KMS-11 (cell line): Measurements from ENCODE around the gene SERPINA3.

Experiments used
- H2AFZ ChIP-seq: fragments of 200-600 bp; sonication (generic); 2 replicates; pipeline ENCODE4 v1.6.1; 2016; ENCODE audit warnings: antibody characterized with exemption, mixed run types, low read depth
- H3K27ac ChIP-seq: fragments of 200-600 bp; sonication (generic); 2 replicates; pipeline ENCODE4 v1.6.1; 2016; ENCODE audit warnings: mild to moderate bottlenecking, mixed run types
- H3K27me3 ChIP-seq: fragments of 200-600 bp; sonication (generic); 2 replicates; pipeline ENCODE4 v1.6.1; 2017; ENCODE audit warnings: mild to moderate bottlenecking, low read depth, mixed run types, moderate library complexity; ENCODE audit not compliant: insufficient read depth
- H3K36me3 ChIP-seq: fragments of 200-600 bp; sonication (generic); 2 replicates; pipeline ENCODE4 v1.6.1; 2017; ENCODE audit warnings: mild to moderate bottlenecking, mixed run types; ENCODE audit not compliant: insufficient read depth
- H3K4me1 ChIP-seq: fragments of 200-600 bp; sonication (generic); 2 replicates; pipeline ENCODE4 v1.6.1; 2016; ENCODE audit warnings: mild to moderate bottlenecking, low read depth, mixed run types; ENCODE audit not compliant: poor library complexity, severe bottlenecking
- H3K4me2 ChIP-seq: fragments of 200-600 bp; sonication (generic); 2 replicates; pipeline ENCODE4 v1.7.0; 2016; ENCODE audit warnings: mild to moderate bottlenecking, mixed run types
- H3K4me3 ChIP-seq: fragments of 200-600 bp; sonication (generic); IDR thresholded peaks from 2 replicates; pipeline ENCODE4 v1.6.1; 2017; ENCODE audit warnings: low read depth, low read length, mixed read lengths; ENCODE audit not compliant: insufficient read depth
- H3K79me2 ChIP-seq: fragments of 200-600 bp; sonication (generic); 2 replicates; pipeline ENCODE4 v1.6.1; 2016; ENCODE audit warnings: low read depth, mixed run types; ENCODE audit not compliant: insufficient read depth
- H3K9ac ChIP-seq: fragments of 200-600 bp; sonication (generic); 2 replicates; pipeline ENCODE4 v1.6.1; 2016; ENCODE audit warnings: mild to moderate bottlenecking, mixed run types
- H4K20me1 ChIP-seq: fragments of 200-600 bp; sonication (generic); 2 replicates; pipeline ENCODE4 v1.6.1; 2016; ENCODE audit warnings: mild to moderate bottlenecking, mixed run types; ENCODE audit not compliant: insufficient read depth
- TF ChIP-seq, protein P1 (sequence below): fragments of 200-600 bp; sonication (generic); conservative IDR thresholded peaks from 2 replicates; pipeline ENCODE4 v1.6.1; 2017; ENCODE audit warnings: low read depth, mild to moderate bottlenecking, antibody characterized with exemption, low read length, moderate library complexity, mixed read lengths

Gene SERPINA3

GRCh38 chr14:94613720-94614644 is 1.8 kb downstream of the SERPINA3 start:
- Histone ChIP-seq H2AFZ (no peak overlapping the region), H3K36me3 (no peaks in the 10 kb centered on the region), H3K4me1 (no peaks in the 10 kb centered on the region), H4K20me1 (no peaks in the 10 kb centered on the region), H3K27ac (no peak overlapping the region), H3K4me3 (no peak overlapping the region), H3K27me3 (no peaks in the 10 kb centered on the region), H3K9ac (no peak overlapping the region), H3K4me2 (no peak overlapping the region), H3K79me2 (no peaks in the 10 kb centered on the region)
- TF ChIP-seq, protein P1, sequence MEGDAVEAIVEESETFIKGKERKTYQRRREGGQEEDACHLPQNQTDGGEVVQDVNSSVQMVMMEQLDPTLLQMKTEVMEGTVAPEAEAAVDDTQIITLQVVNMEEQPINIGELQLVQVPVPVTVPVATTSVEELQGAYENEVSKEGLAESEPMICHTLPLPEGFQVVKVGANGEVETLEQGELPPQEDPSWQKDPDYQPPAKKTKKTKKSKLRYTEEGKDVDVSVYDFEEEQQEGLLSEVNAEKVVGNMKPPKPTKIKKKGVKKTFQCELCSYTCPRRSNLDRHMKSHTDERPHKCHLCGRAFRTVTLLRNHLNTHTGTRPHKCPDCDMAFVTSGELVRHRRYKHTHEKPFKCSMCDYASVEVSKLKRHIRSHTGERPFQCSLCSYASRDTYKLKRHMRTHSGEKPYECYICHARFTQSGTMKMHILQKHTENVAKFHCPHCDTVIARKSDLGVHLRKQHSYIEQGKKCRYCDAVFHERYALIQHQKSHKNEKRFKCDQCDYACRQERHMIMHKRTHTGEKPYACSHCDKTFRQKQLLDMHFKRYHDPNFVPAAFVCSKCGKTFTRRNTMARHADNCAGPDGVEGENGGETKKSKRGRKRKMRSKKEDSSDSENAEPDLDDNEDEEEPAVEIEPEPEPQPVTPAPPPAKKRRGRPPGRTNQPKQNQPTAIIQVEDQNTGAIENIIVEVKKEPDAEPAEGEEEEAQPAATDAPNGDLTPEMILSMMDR: no peak

DNA sequence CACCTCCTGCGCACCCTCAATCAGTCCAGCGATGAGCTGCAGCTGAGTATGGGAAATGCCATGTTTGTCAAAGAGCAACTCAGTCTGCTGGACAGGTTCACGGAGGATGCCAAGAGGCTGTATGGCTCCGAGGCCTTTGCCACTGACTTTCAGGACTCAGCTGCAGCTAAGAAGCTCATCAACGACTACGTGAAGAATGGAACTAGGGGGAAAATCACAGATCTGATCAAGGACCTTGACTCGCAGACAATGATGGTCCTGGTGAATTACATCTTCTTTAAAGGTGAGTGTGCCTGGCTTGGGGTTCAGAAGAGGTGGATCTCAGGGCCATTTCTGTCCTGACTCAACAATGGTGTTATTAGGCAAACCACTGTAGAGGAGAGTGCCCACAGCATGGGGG is 2.6 kb downstream of the SERPINA3 start:
- Histone ChIP-seq H3K79me2 (no peaks in the 10 kb centered on the region), H4K20me1 (no peaks in the 10 kb centered on the region), H3K27ac (no peak overlapping the region), H3K4me2 (no peak overlapping the region), H3K4me1 (no peaks in the 10 kb centered on the region), H3K4me3 (no peak overlapping the region), H2AFZ (no peak overlapping the region), H3K9ac (no peak overlapping the region), H3K36me3 (no peaks in the 10 kb centered on the region), H3K27me3 (no peaks in the 10 kb centered on the region)
- TF ChIP-seq, protein P1: no peak

DNA sequence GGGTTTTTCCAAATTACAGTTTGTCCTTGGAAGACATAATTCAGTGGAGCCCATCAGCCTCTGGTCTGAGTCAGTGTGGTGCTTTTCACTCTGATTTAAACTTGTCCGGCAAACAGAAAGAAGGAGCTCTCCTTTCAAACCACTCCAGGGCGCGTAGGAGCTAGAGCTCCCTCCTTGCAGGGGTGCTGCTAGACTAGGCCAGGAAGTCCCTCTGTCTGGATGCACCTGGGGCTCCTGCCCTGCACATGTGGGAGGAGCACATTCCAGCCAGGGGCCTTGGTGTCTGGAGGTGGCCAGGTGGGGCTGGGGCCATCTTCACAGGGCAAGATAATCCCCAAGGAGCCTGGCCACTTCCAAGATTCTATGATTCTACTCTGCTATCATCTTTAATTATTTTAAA is 3.1 kb downstream of the SERPINA3 start:
- Histone ChIP-seq H3K4me1 (no peaks in the 10 kb centered on the region), H3K36me3 (no peaks in the 10 kb centered on the region), H3K79me2 (no peaks in the 10 kb centered on the region), H3K27ac (no peak overlapping the region), H3K27me3 (no peaks in the 10 kb centered on the region), H3K4me3 (no peak overlapping the region), H4K20me1 (no peaks in the 10 kb centered on the region), H3K4me2 (no peak overlapping the region), H2AFZ (no peak overlapping the region), H3K9ac (no peak overlapping the region)
- TF ChIP-seq, protein P1: no peak

GRCh38 chr14:94615823-94616570 is 3.8 kb downstream of the SERPINA3 start:
- Histone ChIP-seq H3K4me1 (no peaks in the 10 kb centered on the region), H3K27ac (no peak overlapping the region), H3K4me3 (no peak overlapping the region), H3K9ac (no peak overlapping the region), H3K36me3 (no peaks in the 10 kb centered on the region), H4K20me1 (no peaks in the 10 kb centered on the region), H3K27me3 (no peaks in the 10 kb centered on the region), H3K79me2 (no peaks in the 10 kb centered on the region), H3K4me2 (no peak overlapping the region), H2AFZ (no peak overlapping the region)
- TF ChIP-seq, protein P1: no peak
